Subcutaneous adipose tissue (tissue), 4 donors: ENCODE measurements around the gene C1QTNF7. TPM values are rescaled to one million over a fixed set of nuclear protein-coding genes. Genes with fewer than 3 reads are reported as not detected.

ENCODE experiments used
- CTCF ChIP-seq: fragments of 450-650 bp; IDR thresholded peaks from one replicate; pipeline ENCODE4 v1.5.1; 2016; ENCODE audit warnings: low read depth, mild to moderate bottlenecking, control low read depth, antibody characterized with exemption, moderate library complexity
- total RNA-seq, 4 donors: library from RNA; depleted of rRNA; stranded (reverse); fragments of >200 nt; gene quantifications; one replicate each; pipeline ENCODE4 v1.1.0, GENCODE V29; 2016

The C1QTNF7 gene
- total RNA-seq, 4 donors from 2014 or later, result 12.4 to 19.0 (median 18.6) TPM

- no peak for TF ChIP-seq CTCF
Measured at GRCh38 chr4:15443371-15444160, 15.7 kb downstream of the C1QTNF7 start.

GRCh38 chr4:15444276-15444675, 16.4 kb downstream of the C1QTNF7 start:
- TF ChIP-seq CTCF, result no peak

- TF ChIP-seq CTCF, result no peak
Measured at GRCh38 chr4:15444879-15445547, 17.2 kb downstream of the C1QTNF7 start.

GRCh38 chr4:15451181-15451865, 23.5 kb downstream of the C1QTNF7 start:
- TF ChIP-seq CTCF, result no peak

- TF ChIP-seq CTCF, result no peak
Measured at GRCh38 chr4:15451866-15452765, 24.3 kb downstream of the C1QTNF7 start.

- no peak for TF ChIP-seq CTCF
Measured at GRCh38 chr4:15455290-15455689, 27.5 kb downstream of the C1QTNF7 start.
